Measurements from ENCODE around the gene CAD.

DNA sequence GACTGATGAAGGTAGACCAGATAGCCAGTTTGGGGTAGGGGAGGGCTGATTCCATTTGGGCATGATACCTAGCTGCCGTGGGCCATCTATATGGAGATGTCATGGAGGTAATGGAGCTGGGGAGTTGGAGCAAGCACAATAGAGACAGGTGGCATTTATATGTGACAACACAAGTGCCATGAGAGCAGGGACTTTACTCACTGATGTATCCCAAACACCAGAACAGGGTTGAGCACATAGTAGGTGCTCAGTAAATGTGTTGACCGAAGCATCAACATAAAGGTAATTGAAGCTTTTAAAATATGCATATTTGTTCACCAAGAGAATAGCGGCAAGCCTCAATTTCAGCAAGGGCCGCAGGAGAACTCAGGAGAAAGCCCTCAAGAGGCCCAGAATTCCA lies 30.7 kb downstream of the CAD start:
- TF ChIP-seq EZH2 (IDR thresholded peaks at IDR 0.05; ENCODE audit: insufficient read depth, poor library complexity, severe bottlenecking) = no peak
- no peak for TF ChIP-seq EZH2phosphoT487 (IDR thresholded peaks at IDR 0.05; ENCODE audit: insufficient read depth, low read depth)

Data from GM23248 (cell line).